ENCODE measurements around the gene ATG7.

DNA sequence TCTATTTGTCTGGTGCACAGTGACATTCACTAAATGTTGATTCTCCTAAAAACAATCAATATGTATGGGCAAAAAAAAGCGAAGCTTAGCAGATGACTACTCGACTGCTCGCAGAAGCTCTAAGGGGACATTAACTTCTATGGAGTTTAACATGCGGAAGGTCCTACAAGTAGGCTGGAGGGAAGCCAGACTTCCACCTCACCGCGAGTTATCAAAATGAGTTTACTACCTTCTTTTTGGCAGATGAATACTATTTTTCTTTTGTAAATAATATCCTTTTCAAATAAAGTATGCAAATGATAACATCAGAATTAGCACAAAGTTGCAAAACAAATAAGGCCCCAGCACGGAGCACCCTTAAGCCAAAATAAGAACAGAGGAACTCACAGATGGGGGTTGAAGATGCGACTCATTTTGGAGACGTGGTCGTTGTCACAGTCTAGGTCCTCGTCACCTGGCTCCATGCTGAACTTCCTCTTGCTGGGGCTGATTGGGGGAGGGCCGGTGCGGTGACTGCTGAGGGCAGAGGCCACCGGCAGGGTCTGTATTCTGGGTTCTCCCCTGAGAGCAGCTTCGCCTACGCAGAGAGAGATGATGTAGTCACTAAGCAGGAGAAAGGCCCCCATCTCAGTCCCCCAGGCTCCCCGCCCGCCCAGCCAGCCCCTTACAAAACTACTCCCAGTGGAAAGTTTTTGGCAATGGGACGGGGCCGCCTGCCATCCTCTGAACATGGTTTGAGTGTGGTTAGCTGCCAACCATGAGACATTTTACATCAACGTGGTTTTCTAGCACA, 329.4 kb downstream of the ATG7 start:
- TF ChIP-seq CTCF (IDR thresholded peaks at IDR 0.05; ENCODE audit: low read length), result no peak
- TF ChIP-seq EZH2phosphoT487 (IDR thresholded peaks at IDR 0.05; ENCODE audit: low read length), result no peak

All from MM.1S (cell line).